ENCODE data around the gene RNH1.

- TF ChIP-seq, protein P1, sequence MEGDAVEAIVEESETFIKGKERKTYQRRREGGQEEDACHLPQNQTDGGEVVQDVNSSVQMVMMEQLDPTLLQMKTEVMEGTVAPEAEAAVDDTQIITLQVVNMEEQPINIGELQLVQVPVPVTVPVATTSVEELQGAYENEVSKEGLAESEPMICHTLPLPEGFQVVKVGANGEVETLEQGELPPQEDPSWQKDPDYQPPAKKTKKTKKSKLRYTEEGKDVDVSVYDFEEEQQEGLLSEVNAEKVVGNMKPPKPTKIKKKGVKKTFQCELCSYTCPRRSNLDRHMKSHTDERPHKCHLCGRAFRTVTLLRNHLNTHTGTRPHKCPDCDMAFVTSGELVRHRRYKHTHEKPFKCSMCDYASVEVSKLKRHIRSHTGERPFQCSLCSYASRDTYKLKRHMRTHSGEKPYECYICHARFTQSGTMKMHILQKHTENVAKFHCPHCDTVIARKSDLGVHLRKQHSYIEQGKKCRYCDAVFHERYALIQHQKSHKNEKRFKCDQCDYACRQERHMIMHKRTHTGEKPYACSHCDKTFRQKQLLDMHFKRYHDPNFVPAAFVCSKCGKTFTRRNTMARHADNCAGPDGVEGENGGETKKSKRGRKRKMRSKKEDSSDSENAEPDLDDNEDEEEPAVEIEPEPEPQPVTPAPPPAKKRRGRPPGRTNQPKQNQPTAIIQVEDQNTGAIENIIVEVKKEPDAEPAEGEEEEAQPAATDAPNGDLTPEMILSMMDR (conservative IDR thresholded peaks at IDR 0.05 in 1 of 2, IDR thresholded peaks at IDR 0.05 in 1 of 2; ENCODE audit: extremely low read depth in 1 of 2, insufficient read depth in 1 of 2, low read depth in 1 of 2, low read length in 2 of 2), result no peak
- TF ChIP-seq EZH2 (IDR thresholded peaks at IDR 0.05; ENCODE audit: borderline replicate concordance, low read length), result no peak
These were observed 47.4 kb downstream of the RNH1 start for GRCh38 chr11:459511-460220.
